Measurements from ENCODE around the gene GMEB1.
"Not testable (repeated sequence)": the region's sequence is repeated elsewhere in the genome, so short reads cannot be mapped to it uniquely, and the experiment has no call there.

The GMEB1 gene

DNA sequence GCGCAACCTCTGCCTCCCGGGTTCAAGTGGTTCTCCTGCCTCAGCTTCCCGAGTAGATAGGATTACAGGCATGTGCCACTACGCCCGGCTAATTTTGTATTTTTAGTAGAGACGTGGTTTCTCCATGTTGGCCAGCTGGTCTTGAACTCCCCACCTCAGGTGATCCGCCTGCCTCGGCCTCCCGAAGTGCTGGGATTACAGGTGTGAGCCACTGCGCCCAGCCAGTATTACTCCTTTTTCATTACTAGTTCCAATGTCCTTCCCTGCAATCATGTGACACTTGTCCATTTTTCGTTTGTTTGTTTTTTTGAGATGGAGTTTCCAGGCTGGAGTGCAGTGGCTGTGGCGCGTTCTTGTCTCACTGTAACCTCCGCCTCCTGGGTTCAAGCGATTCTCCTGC, 4.4 kb downstream of the GMEB1 start:
- not testable (repeated sequence) for DNase-seq (ENCODE audit: low read depth in 2 of 2)

DNA sequence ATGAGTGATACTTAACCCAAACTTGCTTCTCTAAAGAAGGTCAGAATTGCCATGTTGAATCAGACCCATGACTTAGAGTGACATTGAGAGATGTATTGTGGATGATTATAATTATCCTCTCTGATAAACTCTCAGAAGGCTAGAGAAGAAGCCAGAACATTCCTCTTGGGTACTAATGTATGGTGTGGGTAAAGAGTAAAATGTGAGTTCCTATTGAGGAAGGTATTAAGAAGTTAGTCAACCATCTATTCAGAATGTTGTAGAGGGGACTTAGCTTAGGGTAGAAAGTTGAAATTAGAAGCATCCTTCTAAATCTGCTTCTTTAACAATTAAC, 7.3 kb downstream of the GMEB1 start:
- no peak for DNase-seq (ENCODE audit: low read depth in 2 of 2)

DNA sequence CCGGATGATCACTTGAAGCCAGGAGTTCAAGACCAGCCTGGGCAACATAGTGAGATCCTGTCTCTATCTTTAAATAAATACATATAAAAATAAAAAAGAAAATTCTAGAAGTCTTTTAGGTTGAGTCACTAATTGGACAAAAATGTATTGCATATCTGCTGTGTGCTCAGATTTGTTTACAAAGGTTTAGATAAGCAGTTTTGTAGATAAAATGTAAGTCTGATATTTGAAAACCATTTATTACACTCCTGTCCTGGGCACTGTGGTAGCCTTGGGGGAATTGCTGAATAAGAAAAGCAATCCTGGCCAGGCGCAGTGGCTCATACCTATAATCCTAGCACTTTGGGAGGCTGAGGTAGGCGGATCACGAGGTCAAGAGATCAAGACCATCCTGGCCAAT, 11.6 kb downstream of the GMEB1 start:
- no peak for DNase-seq (ENCODE audit: low read depth in 2 of 2)

DNA sequence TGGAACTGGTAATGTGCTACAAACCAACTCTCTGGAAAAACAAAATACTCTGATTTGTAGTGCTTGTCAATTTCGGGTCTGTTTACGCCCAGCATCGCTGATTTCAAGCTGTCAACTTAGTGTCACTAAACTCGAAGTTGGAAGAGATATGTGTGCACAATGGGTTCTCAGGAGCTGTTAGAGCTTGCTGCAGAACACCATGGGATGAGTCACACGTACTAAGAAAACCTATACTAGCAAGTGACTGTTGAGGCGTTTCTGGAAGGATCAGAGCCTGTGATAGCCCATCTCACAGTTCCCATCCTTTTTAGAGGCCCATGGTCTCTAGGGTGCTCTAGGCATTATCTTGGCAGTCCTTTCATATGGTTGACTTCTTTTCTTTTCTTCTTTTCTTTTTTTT, 14.3 kb downstream of the GMEB1 start:
- DNase-seq (ENCODE audit: low read depth in 2 of 2), result no peak

DNA sequence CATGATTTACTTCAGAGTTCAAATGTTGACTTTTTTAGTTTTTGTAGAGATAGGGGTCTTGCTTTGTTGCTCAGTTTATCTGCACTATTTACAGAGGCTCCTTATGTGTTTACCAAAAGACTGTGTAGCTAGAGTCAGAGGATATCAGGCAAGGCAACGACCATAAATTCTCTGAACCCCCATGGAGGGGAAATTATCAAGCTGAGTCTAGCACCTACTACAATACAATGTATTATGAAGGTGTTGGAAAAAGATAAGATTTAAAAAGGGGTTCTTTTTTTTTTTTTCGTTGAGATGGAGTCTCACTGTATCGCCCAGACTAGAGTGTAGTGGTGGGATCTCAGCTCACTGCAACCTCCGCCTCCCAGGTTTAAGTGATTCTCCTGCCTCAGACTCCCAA, 16.4 kb downstream of the GMEB1 start:
- DNase-seq (ENCODE audit: low read depth in 2 of 2), result no peak

DNA sequence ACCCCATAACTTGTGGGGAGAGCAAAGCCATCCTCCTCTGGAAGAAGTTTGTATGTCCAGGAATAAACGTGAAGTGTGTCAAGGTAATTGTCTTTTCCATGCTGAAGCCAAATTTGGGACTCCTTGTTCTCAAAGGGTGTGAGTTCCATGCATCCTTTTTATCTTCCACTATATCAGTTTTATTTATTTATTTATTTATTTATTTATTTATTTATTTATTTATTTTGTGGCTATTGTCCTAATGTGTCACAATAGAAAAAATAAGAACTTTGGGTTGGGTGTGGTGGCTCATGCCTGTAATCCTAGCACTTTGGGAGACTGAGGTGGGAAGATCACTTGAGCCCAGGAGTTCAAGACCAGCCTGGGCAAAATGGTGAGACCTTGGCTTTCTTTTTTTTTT, 23.0 kb downstream of the GMEB1 start:
- DNase-seq (ENCODE audit: low read depth in 2 of 2), result not testable (repeated sequence)

DNA sequence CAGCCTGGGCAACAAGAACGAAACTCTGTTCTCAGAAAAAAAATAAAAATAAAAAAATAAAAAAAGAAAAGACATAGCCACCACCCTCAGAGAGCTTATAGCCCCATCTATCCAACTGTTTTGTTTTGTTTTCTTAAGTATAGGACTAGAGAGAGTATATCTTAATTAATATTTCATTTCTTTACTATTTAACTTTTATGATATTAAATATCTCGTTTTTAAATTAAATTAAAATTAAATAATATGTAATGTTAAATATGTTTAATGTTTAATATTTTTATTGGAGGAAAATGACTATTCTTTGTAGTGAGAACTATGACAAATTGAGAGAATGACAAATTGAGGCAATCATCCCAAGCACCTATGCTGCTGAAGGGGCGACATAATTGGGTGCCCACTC, 35.0 kb downstream of the GMEB1 start:
- no peak for DNase-seq (ENCODE audit: low read depth in 2 of 2)

DNA sequence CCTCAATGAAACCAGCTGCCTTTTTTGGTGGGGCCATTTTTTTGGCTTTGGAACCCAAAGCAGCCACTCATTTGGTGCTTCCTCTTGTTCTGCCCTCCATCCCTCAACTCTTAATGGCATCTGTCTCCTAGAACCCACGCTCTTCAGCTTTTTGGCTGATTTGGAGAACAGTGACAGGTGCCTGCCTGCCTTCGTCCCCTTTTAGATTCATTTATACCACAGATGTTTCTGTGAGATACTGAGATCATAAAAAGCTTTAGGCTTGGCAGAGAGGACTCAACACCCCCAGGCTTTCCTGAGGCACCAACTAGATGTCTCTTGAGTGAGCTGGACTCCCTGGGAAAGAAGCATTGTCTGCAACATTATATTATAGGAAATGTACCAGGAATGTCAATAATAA, 47.8 kb downstream of the GMEB1 start:
- no peak for DNase-seq (ENCODE audit: low read depth in 2 of 2)

DNA sequence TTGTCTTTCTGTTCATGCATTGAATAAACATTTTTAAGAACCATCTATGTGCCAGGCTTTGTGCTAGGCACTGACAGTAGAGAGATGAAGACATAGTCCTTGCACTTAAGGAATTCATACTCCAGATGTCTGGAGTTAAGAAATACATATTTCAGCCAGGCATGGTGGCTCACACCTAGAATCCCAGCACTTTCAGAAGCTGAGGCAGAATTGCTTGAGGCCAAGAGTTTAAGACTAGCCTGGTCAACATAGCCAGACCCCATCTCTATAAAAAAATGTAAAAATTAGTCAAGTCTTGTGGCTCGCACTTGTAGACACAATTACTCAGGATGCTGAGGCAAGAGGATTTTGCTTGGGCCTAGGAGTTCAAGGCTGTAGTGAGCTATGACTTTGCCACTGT, 49.6 kb downstream of the GMEB1 start:
- DNase-seq (ENCODE audit: low read depth in 2 of 2), result no peak

DNA sequence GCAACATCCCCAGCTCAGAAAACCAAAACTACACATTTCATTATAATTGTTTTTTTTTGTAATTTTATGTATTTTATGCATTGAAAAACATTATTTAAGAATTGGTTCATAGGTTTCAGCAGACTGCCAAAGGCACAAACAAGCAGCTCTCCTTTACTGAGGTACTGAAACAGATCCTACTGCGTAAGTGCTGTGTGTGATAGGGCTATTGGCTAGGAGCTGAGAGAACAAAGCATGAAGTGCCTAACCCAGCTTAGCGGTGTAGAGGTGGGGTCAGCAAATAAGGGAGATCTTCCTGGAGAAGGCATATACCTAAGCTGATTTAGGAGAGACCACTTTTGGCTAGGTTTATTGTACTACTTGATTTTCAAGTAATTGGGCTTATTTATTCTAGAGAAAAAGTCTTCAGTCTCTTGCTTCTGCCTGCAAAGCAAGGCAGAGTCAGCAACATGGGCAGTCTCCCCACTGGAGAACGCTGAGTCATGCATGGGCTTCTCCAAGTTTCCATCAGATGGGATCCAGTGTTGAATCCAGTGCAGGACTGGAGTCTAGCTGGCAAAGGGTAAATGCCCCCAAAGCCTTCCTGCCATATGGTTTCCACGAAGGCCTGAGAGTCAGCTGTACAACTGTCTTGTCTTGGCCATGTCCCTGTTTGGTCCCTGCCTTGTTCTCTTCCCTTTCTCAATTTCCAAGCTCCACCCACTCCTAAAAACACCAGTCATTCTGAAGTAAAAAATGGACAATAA, 50.2 kb downstream of the GMEB1 start:
- DNase-seq (ENCODE audit: low read depth in 2 of 2), result no peak

DNA sequence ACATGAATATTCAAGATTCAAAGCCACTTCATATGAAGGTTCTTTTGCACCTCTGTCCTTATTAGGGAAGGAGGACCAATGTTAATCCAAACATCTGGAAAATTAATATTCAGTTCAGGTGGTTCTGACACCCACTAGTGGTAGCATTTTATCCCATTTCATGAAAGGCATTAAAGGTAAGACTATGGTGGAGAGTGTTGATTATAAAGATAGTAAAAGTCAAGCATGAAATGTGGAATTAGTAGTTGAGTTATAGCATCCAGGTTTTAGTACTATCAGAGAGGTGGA, 50.7 kb downstream of the GMEB1 start:
- no peak for DNase-seq (ENCODE audit: low read depth in 2 of 2)

DNA sequence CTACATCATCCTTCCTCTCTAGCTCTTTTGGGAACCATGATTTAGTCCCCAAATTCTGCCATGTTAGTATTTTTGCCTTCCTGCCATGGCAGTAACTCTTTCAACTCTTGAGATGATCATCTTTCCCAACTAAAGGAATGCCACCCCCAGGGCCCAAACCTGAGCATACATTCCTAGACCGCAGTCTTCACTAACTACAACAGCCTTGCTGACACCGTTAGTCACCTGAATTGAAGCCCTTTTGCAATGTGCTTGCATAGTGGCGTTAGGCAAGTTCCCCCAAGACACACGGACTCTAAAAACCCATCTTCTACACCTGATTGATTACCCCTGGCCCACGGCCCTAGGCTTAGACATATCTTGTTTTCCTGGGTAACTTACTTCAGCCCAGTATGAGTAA, 51.8 kb downstream of the GMEB1 start:
- no peak for DNase-seq (ENCODE audit: low read depth in 2 of 2)

DNA sequence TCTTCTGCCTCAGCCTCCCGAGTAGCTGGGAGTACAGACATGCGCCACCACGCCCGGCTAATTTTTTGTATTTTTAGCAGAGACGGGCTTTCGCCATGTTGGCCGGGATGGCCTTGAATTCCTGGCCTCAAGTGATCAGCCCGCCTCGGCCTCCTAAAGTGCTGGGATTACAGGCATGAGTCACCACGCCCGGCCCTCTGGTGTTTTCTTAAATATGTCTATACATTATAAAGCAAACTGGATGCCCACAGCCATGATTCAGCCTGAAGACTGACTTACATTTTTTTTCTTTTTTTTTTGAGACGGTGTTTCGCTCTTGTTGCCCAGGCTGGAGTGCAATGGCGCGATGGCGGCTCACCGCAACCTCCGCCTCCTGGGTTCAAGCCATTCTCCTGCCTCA, 53.3 kb downstream of the GMEB1 start:
- not testable (repeated sequence) for DNase-seq (ENCODE audit: low read depth in 2 of 2)

DNA sequence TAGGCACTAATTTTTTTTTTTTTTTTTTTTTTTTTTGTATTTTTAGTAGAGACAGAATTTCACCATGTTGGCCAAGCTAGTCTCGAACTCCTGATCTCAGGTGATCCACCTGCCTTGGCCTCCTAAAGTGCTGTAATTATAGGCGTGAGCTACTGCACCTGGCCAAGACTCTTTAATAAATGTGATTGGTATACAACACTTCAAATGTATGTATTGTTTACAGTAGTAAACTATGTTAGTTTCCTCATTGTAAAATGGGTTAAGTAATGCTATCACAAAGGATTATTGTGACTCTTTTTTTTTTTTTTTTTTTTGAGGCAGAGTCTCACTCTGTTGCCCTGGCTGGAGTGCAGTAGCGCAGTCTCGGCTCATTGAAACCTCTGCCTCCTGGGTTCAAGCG, 56.8 kb downstream of the GMEB1 start:
- not testable (repeated sequence) for DNase-seq (ENCODE audit: low read depth in 2 of 2)

DNA sequence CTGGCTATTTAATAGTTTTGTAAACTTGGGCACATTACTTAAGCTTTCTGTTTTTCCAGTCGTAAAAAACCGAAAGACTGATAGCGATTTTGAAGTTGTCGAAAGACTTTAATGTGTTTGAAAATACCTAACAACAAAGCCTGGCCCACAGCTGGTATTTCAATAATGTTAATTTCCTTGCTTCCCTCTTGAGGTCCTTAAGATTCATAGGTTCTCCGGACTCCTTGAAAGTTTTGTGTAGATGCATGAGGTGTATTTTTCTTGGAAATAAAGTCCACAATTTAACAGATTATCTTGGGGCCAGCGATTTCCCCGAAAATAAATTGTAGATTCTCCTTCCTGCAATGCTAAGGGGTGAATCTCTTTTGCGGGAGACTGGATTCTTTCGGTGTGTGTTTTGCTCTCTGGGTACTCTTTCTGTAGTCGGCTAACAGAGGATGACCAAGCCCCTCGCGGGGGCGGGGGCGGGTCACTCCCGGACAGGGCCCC, 67.4 kb downstream of the GMEB1 start:
- no peak for DNase-seq (ENCODE audit: low read depth in 2 of 2)

DNA sequence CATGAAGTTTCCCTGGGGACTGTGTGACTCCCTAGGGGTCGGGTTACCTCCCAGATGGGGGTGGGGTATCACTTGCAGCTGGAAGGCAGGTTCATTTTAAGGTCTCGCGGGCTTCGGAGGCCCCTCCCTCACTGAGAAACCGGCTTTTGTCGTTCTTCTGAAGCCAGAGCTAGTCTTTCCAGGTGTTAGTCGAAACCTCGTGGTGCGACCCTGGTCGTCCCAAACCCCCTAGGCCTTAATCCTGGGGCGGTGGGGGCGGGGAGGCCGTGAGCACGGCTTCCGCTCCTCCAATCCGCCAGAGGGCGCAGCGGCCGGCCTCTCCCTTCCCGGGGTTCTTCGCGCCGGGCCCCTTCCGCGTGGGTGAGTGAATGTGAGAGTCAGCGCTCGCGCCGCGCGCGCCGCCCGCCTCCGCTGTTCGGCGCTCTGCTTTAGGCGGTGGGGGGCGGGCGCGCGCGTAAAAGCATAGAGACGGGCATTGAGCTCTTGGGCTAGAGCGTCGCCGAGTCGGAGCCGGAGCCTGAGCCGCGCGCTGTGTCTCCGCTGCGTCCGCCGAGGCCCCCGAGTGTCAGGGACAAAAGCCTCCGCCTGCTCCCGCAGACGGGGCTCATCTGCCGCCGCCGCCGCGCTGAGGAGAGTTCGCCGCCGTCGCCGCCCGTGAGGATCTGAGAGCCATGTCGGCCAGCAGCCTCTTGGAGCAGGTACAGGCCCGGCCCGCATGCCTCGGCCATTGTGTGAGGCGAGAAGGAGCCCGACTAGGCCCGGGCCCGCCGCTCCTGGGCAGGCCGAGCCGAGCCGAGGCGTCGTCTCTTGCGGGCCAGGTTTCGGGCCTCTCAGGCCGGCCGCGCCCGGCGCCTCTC, 68.1 kb downstream of the GMEB1 start, which contains the start of gene YTHDF2:
YTHDF2 (plus strand) TSS at position 491 of the 857 bp plus-strand sequence; CDS start at position 672, 181 bp downstream.
- DNase-seq (ENCODE audit: low read depth in 2 of 2), result peak; percentile 96

DNA sequence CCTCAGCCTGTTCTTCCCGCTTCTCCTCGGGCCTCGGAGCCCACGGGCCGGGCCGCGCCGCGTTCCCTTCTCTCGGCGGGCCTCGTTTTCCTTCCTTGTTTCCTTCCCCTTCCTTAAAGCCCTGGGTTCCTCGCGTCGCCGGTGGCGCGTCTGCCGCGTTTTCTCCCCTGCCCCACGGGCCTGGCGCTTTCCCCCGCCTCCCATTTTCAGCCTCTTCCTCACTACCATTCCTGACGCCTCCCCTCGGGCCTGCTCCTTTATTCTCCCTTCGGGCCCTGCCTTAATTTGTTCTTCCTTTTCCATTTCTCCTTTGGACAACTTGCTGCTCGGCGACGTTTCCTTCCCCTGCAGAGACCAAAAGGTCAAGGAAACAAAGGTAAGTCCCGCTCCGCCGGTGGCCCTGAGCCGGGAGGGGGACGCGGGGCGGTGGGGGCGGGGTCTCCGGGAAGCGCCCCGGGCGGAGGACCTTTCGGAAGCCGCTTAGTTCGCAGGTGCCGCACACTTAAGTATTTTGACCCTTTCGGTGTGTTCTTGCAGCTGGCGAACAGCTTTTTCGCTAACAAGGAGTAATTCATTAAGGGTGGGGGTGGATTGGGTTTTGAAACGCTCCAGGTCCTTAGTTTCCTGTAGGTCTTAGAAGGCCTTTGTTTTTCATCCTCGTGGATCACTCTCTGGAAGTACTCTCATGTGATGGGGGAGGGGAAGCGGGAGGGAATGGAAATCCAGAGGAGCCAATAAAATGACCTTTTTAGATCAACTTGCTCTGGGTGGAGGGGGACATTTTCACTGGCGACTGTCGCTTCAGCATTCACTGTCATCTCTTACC, 68.9 kb downstream of the GMEB1 start:
- DNase-seq (ENCODE audit: low read depth in 2 of 2), result peak; percentile 10 to 20

DNA sequence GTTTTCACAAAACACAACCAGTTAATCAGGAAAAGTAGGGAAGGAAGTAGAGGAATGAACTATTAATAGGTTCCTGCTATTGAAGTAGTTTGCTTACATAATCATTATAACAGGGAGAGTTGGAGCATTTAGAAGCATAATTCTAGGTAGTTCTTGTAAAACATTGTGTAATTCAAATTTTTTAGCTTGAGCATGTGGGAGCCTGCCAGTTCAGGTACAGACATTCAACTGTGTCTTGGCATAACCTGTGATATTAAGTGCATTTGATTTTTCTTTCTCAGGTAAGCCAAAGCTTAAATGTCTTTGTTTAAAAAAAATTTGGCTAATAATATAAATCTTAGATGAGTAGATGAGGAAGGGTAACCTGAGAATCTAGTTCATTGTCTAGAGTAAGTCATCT, 71.5 kb downstream of the GMEB1 start:
- no peak for DNase-seq (ENCODE audit: low read depth in 2 of 2)

DNA sequence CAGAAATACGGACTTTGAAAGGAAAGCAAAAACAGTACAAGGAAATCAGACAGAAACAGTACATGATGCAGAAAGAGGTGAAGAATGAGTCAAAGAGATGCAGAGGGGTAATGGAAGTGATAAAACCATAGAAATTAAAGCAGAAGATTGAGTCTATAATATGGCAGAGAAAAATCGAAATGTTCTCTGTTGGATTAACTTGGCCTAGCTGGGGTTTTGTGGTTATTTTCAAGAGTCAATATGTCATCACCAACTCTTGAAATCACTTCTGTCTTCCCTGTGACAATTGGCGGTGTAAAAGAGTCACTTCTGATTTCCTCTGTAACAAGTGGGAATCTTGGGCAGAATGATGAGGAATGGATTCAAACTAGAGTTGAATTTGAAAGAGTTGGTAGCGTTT, 75.6 kb downstream of the GMEB1 start:
- DNase-seq (ENCODE audit: low read depth in 2 of 2), result no peak

DNA sequence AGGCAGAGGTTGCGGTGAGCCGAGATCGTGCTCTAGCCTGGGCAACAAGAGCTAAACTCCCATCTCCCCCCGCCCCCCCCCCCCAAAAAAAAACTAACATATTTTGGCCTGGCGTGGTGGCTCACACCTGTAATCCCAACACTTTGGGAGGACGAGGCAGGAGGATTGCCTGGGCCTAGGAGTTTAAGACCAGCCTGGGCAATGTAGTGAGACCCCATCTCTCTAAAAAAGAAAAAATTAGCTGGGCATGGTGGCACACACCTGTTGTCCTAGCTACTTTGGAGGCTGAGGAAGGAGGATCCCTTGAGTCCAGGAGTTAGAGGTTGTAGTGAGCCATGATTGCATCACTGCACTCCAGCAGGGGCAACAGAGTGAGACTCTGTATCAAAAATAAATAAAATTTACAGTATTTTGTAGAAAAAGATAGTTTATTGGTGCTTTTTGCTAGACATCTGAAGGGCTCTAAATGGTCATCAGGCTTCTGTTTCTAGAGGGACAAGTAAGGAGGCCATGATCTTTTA, 77.1 kb downstream of the GMEB1 start:
- no peak for DNase-seq (ENCODE audit: low read depth in 2 of 2)

DNA sequence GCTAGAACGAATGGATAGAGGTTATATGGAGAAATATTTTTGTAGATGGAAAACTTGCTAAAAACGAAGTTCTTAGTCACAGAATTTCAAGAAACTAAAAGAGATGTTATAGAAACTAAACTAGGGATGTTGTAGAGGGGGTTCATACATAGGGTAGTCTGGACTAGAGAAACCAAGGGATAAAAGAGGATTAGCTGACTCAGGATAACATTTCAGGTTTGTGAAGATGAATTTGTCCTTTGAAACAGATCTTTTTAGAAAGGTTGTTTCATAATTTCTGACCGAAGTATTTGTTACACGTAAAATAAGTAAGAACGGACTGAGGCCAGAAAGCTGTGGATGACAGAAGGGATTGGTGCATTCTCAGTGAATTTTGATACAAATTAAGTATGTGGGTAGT, 81.7 kb downstream of the GMEB1 start:
- no peak for DNase-seq (ENCODE audit: low read depth in 2 of 2)

DNA sequence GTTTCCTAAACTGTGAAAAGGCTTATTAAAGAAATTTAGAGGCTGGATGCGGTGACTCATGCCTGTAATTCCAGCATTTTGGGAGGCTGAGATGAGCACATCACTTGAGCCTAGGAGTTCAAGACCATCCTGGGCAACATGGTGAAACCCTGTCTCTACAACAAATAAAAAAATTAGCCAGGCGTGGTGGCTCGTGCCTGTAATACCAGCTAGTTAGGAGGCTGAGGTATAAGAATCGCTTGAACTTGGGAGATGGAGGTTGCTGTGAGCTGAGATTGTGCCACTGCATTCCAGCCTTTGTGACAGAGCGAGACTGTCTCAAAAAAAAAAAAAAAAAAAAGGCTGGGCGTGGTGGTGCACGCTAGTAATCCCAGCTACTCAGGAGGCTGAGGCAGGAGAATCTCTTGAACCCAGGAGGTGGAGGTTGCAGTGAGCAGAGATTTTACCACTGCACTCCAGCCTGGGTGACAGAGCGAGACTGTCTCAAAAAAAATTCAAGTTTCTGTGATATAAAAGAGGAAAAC, 82.2 kb downstream of the GMEB1 start:
- DNase-seq (ENCODE audit: low read depth in 2 of 2), result not testable (repeated sequence)
